Thymus (tissue), 11 donors: ENCODE measurements around the gene IBSP. TPM values are rescaled to one million over a fixed set of nuclear protein-coding genes. Genes with fewer than 3 reads are reported as not detected.

ENCODE experiments used
- DNase-seq, 9 donors: peaks; one replicate each; pipeline ENCODE4 v3.0.0-alpha.2; 2013; ENCODE audit warnings: low spot score in 9 of 9, low read depth in 6 of 9, missing footprints in 1 of 9
- H3K27ac ChIP-seq, 2 donors: one replicate each; pipeline ENCODE4 v1.5.1; 2013; ENCODE audit warnings: control low read depth in 1 of 2, low read depth in 1 of 2, low read length in 1 of 2, mild to moderate bottlenecking in 1 of 2, moderate library complexity in 1 of 2
- H3K27me3 ChIP-seq, 2 donors: one replicate each; pipeline ENCODE4 v1.5.1; 2013; ENCODE audit warnings: low read length in 1 of 2; ENCODE audit not compliant: control insufficient read depth in 2 of 2, insufficient read depth in 1 of 2
- H3K36me3 ChIP-seq, 2 donors: one replicate each; pipeline ENCODE4 v1.5.1; 2013; ENCODE audit warnings: low read length in 1 of 2, mild to moderate bottlenecking in 1 of 2, moderate library complexity in 1 of 2; ENCODE audit not compliant: control insufficient read depth in 2 of 2, insufficient read depth in 2 of 2
- H3K4me1 ChIP-seq, 2 donors: one replicate each; pipeline ENCODE4 v1.5.1; 2013; ENCODE audit warnings: low read length in 2 of 2; ENCODE audit not compliant: control insufficient read depth in 2 of 2, insufficient read depth in 2 of 2
- H3K4me3 ChIP-seq, 2 donors: one replicate each; pipeline ENCODE4 v1.5.1; 2013; ENCODE audit warnings: low read length in 2 of 2, control low read depth in 1 of 2, mild to moderate bottlenecking in 1 of 2
- H3K9me3 ChIP-seq, 2 donors: one replicate each; pipeline ENCODE4 v1.5.1; 2013; ENCODE audit warnings: low read length in 1 of 2, mild to moderate bottlenecking in 1 of 2; ENCODE audit not compliant: control insufficient read depth in 2 of 2, insufficient read depth in 1 of 2
- WGBS: extraction: QIAGEN DNeasy Blood & Tissue Kit; methylation state at CpG from one replicate; pipeline ENCODE4 v1.1.7; 2013; 5-methylcytosine and 5-hydroxymethylcytosine counted together
- polyA plus RNA-seq: library from polyadenylated mRNA; stranded (reverse); fragments of 200-250 nt; gene quantifications from one replicate; pipeline ENCODE4 v1.2.3, GENCODE V29; 2013
- total RNA-seq: library from RNA; stranded (reverse); fragments of 120-200 nt; gene quantifications from one replicate; pipeline ENCODE4 v1.2.4, GENCODE V29; 2013
- donor health status: healthy.

IBSP gene
- total and polyA plus RNA-seq, 2 donors: 0.33 to 1.6 TPM

GRCh38 chr4:87843936-87844335 is 44.6 kb downstream of the IBSP start:
- H3K27me3 ChIP-seq: no peaks in the 10 kb centered on the region
- WGBS: 33% methylated on average over 3 of the region's 3 CpGs
- peaks cover 0 to 2% of the 10 kb centered on the region in 2 donors for H3K4me1 ChIP-seq
- no peaks in the 10 kb centered on the region for H3K9me3 ChIP-seq
- H3K36me3 ChIP-seq: no peaks in the 10 kb centered on the region
- DNase-seq: no peak
- H3K27ac ChIP-seq: no peak overlapping the region
- no peak overlapping the region for H3K4me3 ChIP-seq

- no peak overlapping the region for H3K27ac ChIP-seq
- no peaks in the 10 kb centered on the region for H3K36me3 ChIP-seq
- H3K27me3 ChIP-seq: no peaks in the 10 kb centered on the region
- H3K4me1 ChIP-seq: peaks cover 0 to 3% of the 10 kb centered on the region in 2 donors
- no peaks in the 10 kb centered on the region for H3K9me3 ChIP-seq
- H3K4me3 ChIP-seq: no peak overlapping the region
- DNase-seq: no peak
- 100% methylated on average over 1 of the region's 1 CpG for WGBS
Observed at GRCh38 chr4:87844452-87844851, 45.1 kb downstream of the IBSP start.

DNA sequence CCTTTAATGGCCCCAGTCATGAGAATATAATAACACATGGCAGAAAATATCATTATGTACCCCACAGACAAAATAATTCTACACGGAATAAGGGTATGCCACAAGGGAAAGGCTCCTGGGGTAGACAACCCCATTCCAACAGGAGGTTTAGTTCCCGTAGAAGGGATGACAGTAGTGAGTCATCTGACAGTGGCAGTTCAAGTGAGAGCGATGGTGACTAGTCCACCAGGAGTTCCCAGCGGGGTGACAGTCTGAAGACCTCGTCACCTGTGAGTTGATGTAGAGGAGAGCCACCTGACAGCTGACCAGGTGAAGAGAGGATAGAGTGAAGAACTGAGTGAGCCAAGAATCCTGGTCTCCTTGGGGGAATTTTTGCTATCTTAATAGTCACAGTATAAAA is 46.9 kb downstream of the IBSP start:
- no peaks in the 10 kb centered on the region for H3K9me3 ChIP-seq
- WGBS: 97% methylated on average over 5 of the region's 5 CpGs
- no peaks in the 10 kb centered on the region for H3K27me3 ChIP-seq
- peaks cover 0 to 3% of the 10 kb centered on the region in 2 donors for H3K4me1 ChIP-seq
- no peak overlapping the region for H3K27ac ChIP-seq
- no peak for DNase-seq
- H3K36me3 ChIP-seq: no peaks in the 10 kb centered on the region
- no peak overlapping the region for H3K4me3 ChIP-seq

GRCh38 chr4:87848622-87849351 is 49.4 kb downstream of the IBSP start:
- Histone ChIP-seq H3K27ac (no peak overlapping the region), H3K36me3 (no peaks in the 10 kb centered on the region), H3K9me3 (no peaks in the 10 kb centered on the region), H3K27me3 (no peaks in the 10 kb centered on the region), H3K4me1 (peaks cover 0 to 3% of the 10 kb centered on the region in 2 donors), H3K4me3 (no peak overlapping the region)
- peak in 6 of 9 donors; percentile 13 to 65 (median 31) for DNase-seq
- WGBS: 15% methylated on average over 15 of the region's 15 CpGs

DNA sequence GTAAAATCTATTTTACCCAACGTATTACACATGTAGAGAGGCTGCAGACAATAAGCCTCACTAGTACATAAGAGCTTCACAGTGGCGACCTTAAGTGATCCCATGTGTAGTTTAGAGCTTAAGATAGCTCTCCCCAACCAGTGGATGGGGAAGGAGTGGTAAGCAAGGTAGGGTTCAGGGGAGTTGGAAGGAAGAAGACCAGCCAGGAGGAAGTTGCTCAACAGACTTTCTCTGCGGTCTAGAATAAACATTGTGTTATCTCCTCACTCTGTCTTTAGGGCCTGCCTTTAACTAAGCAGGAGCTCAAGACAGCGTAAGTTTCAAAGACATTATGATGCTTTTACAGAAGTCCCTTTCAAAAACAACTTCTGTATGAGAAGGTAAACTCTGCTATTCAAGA is 50.3 kb downstream of the IBSP start:
- Histone ChIP-seq H3K4me3 (no peak overlapping the region), H3K36me3 (no peaks in the 10 kb centered on the region)
- 23% methylated on average over 4 of the region's 4 CpGs for WGBS

DNA sequence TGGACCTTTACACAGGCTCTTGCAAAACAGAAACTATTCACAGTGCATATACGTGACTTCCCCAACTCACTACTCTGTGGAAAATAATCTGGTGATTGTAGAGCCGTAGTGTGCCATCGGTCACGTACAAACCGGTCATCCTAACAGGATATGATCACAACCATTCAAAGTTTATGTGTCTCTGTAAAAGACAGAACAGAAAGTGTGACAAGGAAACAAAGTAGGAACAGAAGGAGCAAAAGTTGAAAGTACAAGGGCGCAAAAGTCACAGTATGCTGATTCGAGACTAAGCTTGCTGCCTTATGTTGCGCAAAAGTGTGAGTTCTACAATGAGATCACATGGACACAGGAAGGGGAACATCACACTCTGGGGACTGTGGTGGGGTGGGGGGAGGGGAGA is 52.0 kb downstream of the IBSP start:
- H3K36me3 ChIP-seq: no peaks in the 10 kb centered on the region
- H3K27ac ChIP-seq: no peak overlapping the region
- H3K27me3 ChIP-seq: no peaks in the 10 kb centered on the region
- no peak for DNase-seq
- 84% methylated on average over 8 of the region's 8 CpGs for WGBS
- H3K4me3 ChIP-seq: no peak overlapping the region
- H3K4me1 ChIP-seq: peaks cover 0 to 3% of the 10 kb centered on the region in 2 donors
- no peaks in the 10 kb centered on the region for H3K9me3 ChIP-seq

More for the DNA sequence above, 50.3 kb downstream of the IBSP start:
- H3K27me3 ChIP-seq: no peaks in the 10 kb centered on the region
- no peaks in the 10 kb centered on the region for H3K9me3 ChIP-seq
- peaks cover 0 to 3% of the 10 kb centered on the region in 2 donors for H3K4me1 ChIP-seq
- DNase-seq: peak in 1 of 9 donors; percentile 24
- H3K27ac ChIP-seq: no peak overlapping the region

DNA sequence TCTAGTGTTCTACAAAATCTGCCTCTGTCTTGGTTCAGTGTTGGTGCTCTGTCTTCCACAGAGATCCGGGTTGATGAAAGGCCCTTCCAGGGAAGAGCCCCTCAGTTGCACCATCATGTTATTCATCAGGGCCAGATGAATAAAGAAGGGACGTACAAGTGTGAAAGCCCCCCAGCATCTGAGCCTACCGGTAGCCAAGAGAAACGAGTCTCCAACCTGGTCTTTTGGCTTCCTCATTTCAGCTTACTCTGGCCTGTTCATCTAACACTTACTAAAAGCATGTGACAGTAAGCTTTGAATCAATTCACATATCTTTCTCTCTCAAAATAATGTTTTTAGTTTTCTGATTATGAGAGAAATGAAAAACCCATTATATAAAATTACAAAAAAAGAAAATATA is 52.6 kb downstream of the IBSP start:
- Histone ChIP-seq H3K9me3 (no peaks in the 10 kb centered on the region), H3K27ac (no peak overlapping the region)
- WGBS: 92% methylated on average over 4 of the region's 4 CpGs

GRCh38 chr4:87853108-87853507 is 53.8 kb downstream of the IBSP start:
- peak in 3 of 9 donors; percentile 17 to 53 (median 28) for DNase-seq
- WGBS: 4% methylated on average over 3 of the region's 3 CpGs
- H3K36me3 ChIP-seq: no peaks in the 10 kb centered on the region
- no peaks in the 10 kb centered on the region for H3K27me3 ChIP-seq
- H3K27ac ChIP-seq: no peak overlapping the region
- peaks cover 0 to 3% of the 10 kb centered on the region in 2 donors for H3K4me1 ChIP-seq
- no peak overlapping the region for H3K4me3 ChIP-seq
- no peaks in the 10 kb centered on the region for H3K9me3 ChIP-seq

More for the DNA sequence above, 52.6 kb downstream of the IBSP start:
- H3K4me3 ChIP-seq: no peak overlapping the region
- peaks cover 0 to 3% of the 10 kb centered on the region in 2 donors for H3K4me1 ChIP-seq
- DNase-seq: no peak
- H3K27me3 ChIP-seq: no peaks in the 10 kb centered on the region
- no peaks in the 10 kb centered on the region for H3K36me3 ChIP-seq

DNA sequence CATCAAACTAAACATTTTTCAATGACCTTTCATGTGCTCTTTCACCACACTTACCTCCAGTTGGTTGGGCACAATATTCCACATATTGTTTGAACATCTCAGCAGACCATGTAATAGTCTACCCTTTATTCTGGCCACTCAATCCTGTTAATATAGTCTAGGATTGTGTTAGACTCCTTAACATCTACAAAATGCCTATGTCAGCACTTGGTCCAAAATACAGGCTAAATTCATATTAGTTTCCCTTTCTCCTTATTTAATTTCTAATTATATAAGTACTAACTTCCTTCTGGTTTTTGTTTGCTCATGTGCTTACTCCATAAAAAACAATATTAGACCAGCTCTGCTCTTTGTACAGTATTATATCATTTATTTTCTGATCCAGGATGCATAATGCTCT is 54.5 kb downstream of the IBSP start:
- peaks cover 0 to 1% of the 10 kb centered on the region in 2 donors for H3K4me1 ChIP-seq
- H3K27me3 ChIP-seq: no peaks in the 10 kb centered on the region
- no peaks in the 10 kb centered on the region for H3K9me3 ChIP-seq
- H3K36me3 ChIP-seq: no peaks in the 10 kb centered on the region
- no peak for DNase-seq
- H3K4me3 ChIP-seq: no peak overlapping the region
- H3K27ac ChIP-seq: no peak overlapping the region
